KOPT-K1 (cell line): Measurements from ENCODE around the gene SCGB2B2.
"Not testable (repeated sequence)": the region's sequence is repeated elsewhere in the genome, so short reads cannot be mapped to it uniquely, and the experiment has no call there.

Source experiments
- H3K27ac ChIP-seq: fragments of 200-600 bp; sonication (generic); 2 replicates; pipeline ENCODE4 v1.5.1; 2016; ENCODE audit warnings: antibody characterized with exemption, mild to moderate bottlenecking, low read depth, low read length; ENCODE audit not compliant: poor library complexity, severe bottlenecking
- H3K36me3 ChIP-seq: fragments of 200-600 bp; sonication (generic); 2 replicates; pipeline ENCODE4 v1.5.1; 2017; ENCODE audit warnings: antibody characterized with exemption, mild to moderate bottlenecking, low read length, moderate library complexity; ENCODE audit not compliant: insufficient read depth
- H3K9me3 ChIP-seq: fragments of 200-600 bp; sonication (generic); 2 replicates; pipeline ENCODE4 v1.5.1; 2017; ENCODE audit warnings: antibody characterized with exemption, low read length, mild to moderate bottlenecking; ENCODE audit not compliant: insufficient read depth, poor library complexity, severe bottlenecking

The SCGB2B2 gene

DNA sequence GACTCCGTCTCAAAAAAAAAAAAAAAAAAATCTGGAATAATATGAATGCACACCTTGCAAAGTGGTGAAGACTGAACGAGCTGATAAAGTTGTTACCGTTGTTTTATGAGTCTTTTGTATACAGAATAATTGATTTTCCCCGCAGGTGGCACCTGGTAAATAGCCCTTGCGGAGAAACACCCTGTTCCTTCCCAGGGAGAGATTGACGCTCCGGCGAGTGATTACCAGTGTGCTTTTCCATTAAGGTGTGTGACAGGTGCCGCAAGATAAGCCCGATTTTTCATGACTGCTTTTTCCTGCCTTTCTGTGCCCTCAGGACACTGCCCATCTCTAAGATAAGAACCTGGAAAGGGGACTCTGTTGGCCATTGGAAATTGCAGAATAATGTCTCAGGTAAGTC, 1.5 kb upstream of the SCGB2B2 start:
- Histone ChIP-seq H3K36me3 (peaks cover 49% of the 10 kb centered on the region), H3K9me3 (peaks cover 45% of the 10 kb centered on the region), H3K27ac (peak overlapping the region; percentile 94)

DNA sequence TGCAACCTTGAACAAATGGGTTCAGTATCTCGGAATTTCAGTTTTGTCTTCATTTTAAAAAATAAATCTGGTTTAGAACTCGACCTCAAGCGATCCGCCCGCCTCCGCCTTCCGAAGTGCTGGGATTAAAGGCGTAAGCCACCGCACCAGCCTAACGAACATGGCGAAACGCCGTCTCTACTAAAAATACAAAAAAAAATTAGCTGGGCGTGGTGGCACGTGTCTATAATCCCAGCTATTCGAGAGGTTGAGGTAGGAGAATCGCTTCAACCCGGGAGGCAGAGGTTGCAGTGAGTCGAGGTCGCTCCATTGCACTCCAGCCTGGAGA, 1.1 kb upstream of the SCGB2B2 start:
- peaks cover 41% of the 10 kb centered on the region for H3K9me3 ChIP-seq
- H3K36me3 ChIP-seq: peaks cover 45% of the 10 kb centered on the region
- peak overlapping the region; percentile 94 for H3K27ac ChIP-seq

DNA sequence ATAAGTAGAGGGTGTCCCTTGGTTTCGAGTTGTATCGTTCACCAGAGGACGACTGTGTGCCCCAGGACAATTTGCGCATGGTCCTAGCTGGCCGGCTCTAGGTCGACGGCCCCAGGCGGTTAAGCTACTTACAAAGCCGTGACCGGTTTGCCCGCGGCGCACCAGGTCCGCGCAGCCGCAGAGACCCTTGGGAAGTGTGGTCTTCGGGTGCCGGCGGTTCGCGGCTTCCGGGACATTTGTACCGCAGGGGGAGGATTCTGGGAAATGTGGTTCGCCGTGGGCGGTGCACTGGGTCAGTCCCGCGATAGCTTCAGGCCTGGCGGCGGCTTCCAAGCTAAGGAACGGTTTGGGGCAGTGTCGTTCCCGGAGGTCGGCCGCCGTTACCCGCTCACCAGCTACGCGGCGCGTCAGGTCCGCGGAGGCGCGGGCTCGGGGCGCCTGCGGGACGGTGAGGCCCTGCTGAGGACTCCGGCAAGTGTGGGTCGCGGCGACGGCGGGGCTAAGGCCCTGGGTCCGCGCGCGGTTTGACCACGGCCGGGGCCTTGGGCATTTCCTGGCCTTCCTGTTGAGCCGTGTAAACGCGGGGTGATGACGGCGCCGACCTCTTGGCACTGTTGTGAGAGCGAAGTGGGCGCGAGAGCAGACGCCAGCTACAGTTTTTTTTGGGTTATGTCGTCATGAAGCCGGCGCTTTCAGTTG, 576 bp upstream of the SCGB2B2 start, which contains the start of gene ZNF302:
Gene ZNF302 (plus strand): TSS at position 293 of the 699 bp plus-strand sequence. CDS start 1,127 bp downstream, outside the sequence.
- peaks cover 40% of the 10 kb centered on the region for H3K36me3 ChIP-seq
- H3K27ac ChIP-seq: peak within 1 kb of the TSS; percentile 94
- peaks cover 36% of the 10 kb centered on the region for H3K9me3 ChIP-seq

GRCh38 chr19:34675919-34676318, 1.0 kb downstream of the SCGB2B2 start:
- H3K36me3 ChIP-seq: peaks cover 25% of the 10 kb centered on the region
- peaks cover 22% of the 10 kb centered on the region for H3K9me3 ChIP-seq
- H3K27ac ChIP-seq: no peak overlapping the region

DNA sequence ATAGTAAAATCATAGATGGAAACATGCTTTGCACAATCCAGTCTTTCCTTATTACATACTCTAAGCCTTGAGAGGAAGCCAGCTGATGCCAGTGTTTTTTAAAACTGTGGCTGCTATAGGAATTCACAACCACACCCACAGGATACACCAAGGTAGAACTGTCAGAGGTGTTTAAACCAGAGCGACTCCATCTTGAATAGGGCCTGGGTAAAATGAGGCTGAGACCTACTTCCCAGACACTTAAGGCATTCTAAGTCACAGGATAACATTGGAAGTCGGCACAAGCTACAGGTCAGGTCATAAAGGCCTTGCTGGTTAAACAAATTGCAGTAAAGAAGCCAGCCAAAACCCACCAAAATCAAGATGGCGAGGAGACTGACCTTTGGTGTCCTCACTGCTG, 1.7 kb downstream of the SCGB2B2 start:
- H3K36me3 ChIP-seq: peaks cover 19% of the 10 kb centered on the region
- H3K9me3 ChIP-seq: peaks cover 17% of the 10 kb centered on the region
- no peak overlapping the region for H3K27ac ChIP-seq

DNA sequence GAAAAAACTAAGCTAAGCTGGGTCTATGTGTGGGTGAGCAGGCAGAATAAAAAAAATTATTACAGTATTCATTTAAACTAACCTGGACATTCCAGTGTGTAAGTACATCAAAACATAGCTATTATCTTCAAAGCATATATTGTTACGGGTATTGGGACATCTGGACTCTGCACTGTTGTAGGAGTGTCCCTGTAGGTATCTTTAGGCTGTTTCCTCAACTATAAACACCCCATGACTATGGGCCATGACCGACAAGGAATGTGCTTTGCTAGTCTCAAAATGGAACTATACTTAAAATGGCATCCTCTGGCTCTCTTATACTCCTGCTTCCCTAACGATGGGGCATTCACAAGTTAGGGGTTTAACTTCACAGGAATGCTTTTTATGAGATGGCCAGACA, 3.4 kb downstream of the SCGB2B2 start:
- Histone ChIP-seq H3K27ac (no peak overlapping the region), H3K9me3 (peaks cover 3% of the 10 kb centered on the region)

DNA sequence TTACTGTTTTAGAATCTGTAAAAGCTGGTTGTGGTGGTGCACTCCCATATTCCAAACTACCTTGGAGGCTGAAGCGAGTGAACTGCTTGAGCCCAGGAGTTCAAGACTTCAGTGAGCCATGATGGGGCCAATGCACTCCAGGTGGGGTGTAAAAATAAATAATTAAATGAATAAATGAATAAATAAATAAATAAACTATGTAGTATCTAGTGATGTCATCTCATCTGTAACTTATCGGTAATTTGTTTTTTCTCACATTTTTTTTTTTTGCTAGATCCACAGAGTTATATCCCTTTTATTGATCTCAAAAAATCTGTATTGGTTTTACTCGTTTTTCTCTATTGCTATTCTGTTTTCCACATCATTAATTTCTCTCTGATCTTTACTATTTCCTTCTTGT, 5.0 kb downstream of the SCGB2B2 start:
- no peaks in the 10 kb centered on the region for H3K9me3 ChIP-seq
- H3K36me3 ChIP-seq: no peaks in the 10 kb centered on the region
- H3K27ac ChIP-seq: no peak overlapping the region

More for the DNA sequence above, 3.4 kb downstream of the SCGB2B2 start:
- peaks cover 2% of the 10 kb centered on the region for H3K36me3 ChIP-seq

DNA sequence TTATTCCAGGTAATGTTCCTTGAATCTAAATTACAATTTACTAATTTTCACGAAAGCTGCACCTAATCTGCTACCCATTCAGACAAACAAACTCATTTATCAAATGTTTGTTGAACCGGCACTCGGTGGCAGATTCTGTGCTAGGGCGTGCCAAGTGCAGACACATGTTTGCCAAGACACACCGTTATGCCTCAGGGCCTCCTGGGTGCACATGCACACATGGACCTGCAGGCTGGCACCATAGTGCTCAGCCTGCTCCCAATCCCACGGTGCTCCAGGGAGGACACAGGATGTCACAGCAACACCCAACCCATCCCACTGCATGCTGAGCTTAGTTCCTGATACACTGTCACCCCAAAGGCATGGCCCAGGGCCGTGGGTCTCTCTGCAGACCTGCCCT, 7.7 kb downstream of the SCGB2B2 start:
- Histone ChIP-seq H3K27ac (no peak overlapping the region), H3K9me3 (no peaks in the 10 kb centered on the region), H3K36me3 (no peaks in the 10 kb centered on the region)

DNA sequence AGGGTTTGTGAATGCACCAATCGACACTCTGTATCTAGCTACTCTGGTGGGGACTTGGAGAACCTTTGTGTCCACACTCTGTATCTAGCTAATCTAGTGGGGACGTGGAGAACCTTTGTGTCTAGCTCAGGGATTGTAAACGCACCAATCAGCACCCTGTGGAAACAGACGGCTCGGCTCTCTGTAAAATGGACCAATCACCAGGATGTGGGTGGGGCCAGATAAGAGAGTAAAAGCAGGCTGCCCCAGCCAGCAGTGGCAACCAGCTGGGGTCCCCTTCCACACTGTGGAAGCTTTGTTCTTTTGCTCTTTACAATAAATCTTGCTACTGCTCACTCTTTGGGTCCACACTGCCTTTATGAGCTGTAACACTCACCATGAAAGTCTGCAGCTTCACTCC, 8.3 kb downstream of the SCGB2B2 start:
- H3K36me3 ChIP-seq, H3K9me3 ChIP-seq, H3K27ac ChIP-seq: not testable (repeated sequence)

DNA sequence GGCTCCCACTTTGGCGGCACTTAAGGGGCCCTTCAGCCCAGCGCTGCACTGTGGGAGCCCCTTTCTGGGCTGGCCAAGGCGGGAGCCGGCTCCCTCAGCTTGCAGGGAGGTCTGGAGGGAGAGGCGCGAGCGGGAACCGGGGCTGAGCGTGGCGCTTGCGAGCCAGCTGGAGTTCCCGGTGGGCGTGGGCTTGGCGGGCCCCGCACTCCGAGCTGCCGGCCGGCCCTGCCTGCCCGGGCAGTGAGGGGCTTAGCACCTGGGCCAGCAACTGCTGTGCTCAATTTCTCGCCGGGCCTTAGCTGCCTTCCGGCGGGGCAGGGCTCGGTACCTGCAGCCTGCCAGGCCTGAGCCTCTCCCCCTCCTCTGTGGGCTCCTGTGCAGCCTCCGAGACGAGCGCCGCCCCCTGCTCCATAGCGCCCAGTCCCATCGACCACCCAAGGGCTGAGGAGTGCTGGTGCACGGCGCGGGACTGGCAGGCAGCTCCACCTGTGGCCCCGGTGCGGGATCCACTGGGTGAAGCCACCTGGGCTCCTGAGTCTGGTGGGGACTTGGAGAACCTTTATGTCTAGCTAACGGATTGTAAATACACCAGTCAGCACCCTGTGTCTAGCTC, 8.8 kb downstream of the SCGB2B2 start:
- H3K36me3 ChIP-seq, H3K9me3 ChIP-seq: not testable (repeated sequence)
- H3K27ac ChIP-seq: peak overlapping the region; percentile 81

DNA sequence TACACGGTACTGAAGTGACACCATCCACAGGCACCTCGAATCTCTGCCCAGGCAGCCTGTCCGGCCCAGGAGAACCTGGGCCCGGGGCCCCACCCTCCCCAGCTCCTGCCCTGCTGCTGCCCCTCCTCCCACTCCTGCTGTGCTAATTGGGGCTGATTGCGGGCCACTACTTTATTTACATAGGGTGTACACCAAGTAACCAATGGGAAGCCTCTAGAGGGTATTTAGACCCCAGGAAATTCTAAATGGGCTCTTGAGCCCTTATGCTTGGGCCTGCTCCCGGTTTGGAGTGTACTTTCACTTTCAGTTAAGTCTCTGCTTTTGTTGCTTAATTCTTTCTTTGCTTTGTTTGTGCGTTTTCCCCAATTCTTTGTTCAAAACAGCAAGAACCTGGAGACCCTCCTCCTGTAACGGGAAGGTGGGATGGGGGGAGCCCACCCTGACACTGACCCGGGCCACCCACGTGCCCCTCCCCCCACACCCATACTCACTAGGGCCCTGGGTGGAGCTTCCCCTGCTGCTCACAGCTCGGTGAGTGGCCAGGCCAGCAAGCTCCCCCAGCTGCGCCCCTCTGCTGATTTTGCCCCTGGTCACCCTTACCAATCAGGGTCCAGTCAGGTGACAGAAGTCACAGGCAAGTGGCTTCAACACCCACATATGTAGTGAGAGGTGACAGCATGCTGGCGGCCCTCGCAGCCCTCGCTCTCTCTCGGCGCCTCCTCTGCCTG, 9.4 kb downstream of the SCGB2B2 start:
- H3K36me3 ChIP-seq: no peaks in the 10 kb centered on the region
- H3K9me3 ChIP-seq: no peaks in the 10 kb centered on the region
- peak overlapping the region; percentile 81 for H3K27ac ChIP-seq

DNA sequence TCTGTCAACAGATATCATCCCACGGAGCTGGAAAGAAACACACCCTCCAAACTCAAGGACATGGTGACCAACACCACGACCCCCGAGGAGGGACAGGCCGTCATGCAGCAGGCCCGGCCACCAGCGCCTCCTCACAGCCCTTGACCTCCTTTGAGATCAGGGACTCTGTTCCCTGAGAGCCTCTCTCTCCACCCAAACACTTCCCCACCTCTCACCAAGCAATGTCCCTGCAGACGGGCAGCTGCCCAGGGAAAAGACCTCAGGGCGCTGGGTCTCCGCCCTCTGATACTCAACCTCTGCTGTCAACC, 10.0 kb downstream of the SCGB2B2 start:
- Histone ChIP-seq H3K36me3 (no peaks in the 10 kb centered on the region), H3K9me3 (peaks cover 3% of the 10 kb centered on the region), H3K27ac (peak overlapping the region; percentile 81)

GRCh38 chr19:34666200-34666957, 10.6 kb downstream of the SCGB2B2 start:
- Histone ChIP-seq H3K9me3 (peaks cover 4% of the 10 kb centered on the region), H3K36me3 (no peaks in the 10 kb centered on the region), H3K27ac (peak overlapping the region; percentile 81)

GRCh38 chr19:34665275-34665674, 11.7 kb downstream of the SCGB2B2 start:
- not testable (repeated sequence) for H3K9me3 ChIP-seq, H3K27ac ChIP-seq, H3K36me3 ChIP-seq

DNA sequence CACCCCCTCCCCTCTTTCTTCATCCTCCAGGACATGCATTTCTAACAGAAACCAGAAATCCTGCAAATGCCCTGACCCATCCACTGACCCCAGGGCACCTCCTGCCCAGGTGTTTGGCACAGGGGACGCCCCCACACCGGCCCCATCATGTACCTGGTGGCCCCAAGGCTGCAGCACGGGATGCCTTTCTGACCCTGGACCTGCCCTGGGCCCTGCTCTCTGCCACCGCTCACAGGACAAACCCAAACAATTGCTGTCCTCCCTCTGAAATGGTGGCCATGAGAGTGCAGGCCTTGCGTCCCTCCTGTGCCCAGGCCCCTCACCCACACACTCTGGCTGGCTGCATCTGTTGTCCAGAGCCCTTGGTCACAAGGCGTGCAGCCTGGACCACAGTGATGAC, 12.1 kb downstream of the SCGB2B2 start:
- Histone ChIP-seq H3K27ac (no peak overlapping the region), H3K9me3 (peaks cover 4% of the 10 kb centered on the region), H3K36me3 (no peaks in the 10 kb centered on the region)
